BLaER1 (cell line): ENCODE data around the gene MANEAL.
"Not testable (repeated sequence)": the region's sequence is repeated elsewhere in the genome, so short reads cannot be mapped to it uniquely, and the experiment has no call there.

Experiments
- H3K27ac ChIP-seq: shearing (Covaris generic); formaldehyde crosslinking; 2 replicates; pipeline ENCODE4 v1.8.1; 2022
- H3K27me3 ChIP-seq: shearing (Covaris generic); formaldehyde crosslinking; 2 replicates; pipeline ENCODE4 v1.8.1; 2022
- H3K36me3 ChIP-seq: shearing (Covaris generic); formaldehyde crosslinking; 2 replicates; pipeline ENCODE4 v1.8.1; 2022
- H3K4me1 ChIP-seq: shearing (Covaris generic); formaldehyde crosslinking; 2 replicates; pipeline ENCODE4 v1.8.1; 2022
- H3K4me2 ChIP-seq: shearing (Covaris generic); formaldehyde crosslinking; 2 replicates; pipeline ENCODE4 v1.8.1; 2022
- H3K4me3 ChIP-seq: shearing (Covaris generic); formaldehyde crosslinking; 2 replicates; pipeline ENCODE4 v1.8.1; 2022
- H3K9ac ChIP-seq: shearing (Covaris generic); formaldehyde crosslinking; 2 replicates; pipeline ENCODE4 v1.8.1; 2022
- H3K9me3 ChIP-seq: shearing (Covaris generic); formaldehyde crosslinking; 2 replicates; pipeline ENCODE4 v1.8.1; 2022
- H4K20me1 ChIP-seq: shearing (Covaris generic); formaldehyde crosslinking; 2 replicates; pipeline ENCODE4 v1.8.1; 2022
- Cebpa-rat ChIP-seq: shearing (Covaris generic); IDR thresholded peaks from 2 replicates; pipeline ENCODE4 v1.8.1; 2022

The MANEAL gene

GRCh38 chr1:37761416-37762095 is 32.1 kb upstream of the MANEAL start:
- peaks cover 27% of the 10 kb centered on the region for H3K27me3 ChIP-seq
- no peaks in the 10 kb centered on the region for H3K36me3 ChIP-seq
- H3K27ac ChIP-seq: no peak overlapping the region
- H3K4me2 ChIP-seq: no peak overlapping the region
- H3K9me3 ChIP-seq: no peaks in the 10 kb centered on the region
- H3K9ac ChIP-seq: no peak overlapping the region
- H3K4me3 ChIP-seq: no peak overlapping the region
- H3K4me1 ChIP-seq: peaks cover 10% of the 10 kb centered on the region; the same call in 1 of the 2 replicates
- no peaks in the 10 kb centered on the region for H4K20me1 ChIP-seq
- no peak for TF ChIP-seq Cebpa-rat

DNA sequence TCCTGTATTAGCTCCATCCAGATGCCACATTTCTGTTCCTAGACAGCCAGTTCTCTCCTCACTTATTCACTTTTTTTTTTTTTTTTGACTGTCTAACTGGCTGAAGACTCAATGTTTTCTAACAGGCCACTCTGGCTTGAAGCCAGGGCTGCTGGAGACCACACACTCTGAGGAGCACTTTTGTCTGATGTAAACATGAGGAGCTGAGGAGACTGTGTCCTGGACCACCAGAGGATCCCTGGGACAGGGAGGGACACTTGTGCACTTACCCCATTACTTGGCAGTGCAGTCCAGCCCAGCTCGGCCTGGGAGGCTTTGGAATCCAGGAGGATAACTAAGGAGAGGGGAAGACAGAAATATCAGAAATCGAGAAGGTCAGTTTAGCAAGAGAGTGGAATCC is 31.1 kb upstream of the MANEAL start:
- Histone ChIP-seq H3K4me3 (no peak overlapping the region), H4K20me1 (no peaks in the 10 kb centered on the region), H3K27ac (no peak overlapping the region), H3K4me2 (no peak overlapping the region), H3K9me3 (no peaks in the 10 kb centered on the region), H3K4me1 (peaks cover 15% of the 10 kb centered on the region; the same call in 1 of the 2 replicates), H3K9ac (no peak overlapping the region), H3K36me3 (no peaks in the 10 kb centered on the region), H3K27me3 (peaks cover 37% of the 10 kb centered on the region)
- TF ChIP-seq Cebpa-rat: no peak

DNA sequence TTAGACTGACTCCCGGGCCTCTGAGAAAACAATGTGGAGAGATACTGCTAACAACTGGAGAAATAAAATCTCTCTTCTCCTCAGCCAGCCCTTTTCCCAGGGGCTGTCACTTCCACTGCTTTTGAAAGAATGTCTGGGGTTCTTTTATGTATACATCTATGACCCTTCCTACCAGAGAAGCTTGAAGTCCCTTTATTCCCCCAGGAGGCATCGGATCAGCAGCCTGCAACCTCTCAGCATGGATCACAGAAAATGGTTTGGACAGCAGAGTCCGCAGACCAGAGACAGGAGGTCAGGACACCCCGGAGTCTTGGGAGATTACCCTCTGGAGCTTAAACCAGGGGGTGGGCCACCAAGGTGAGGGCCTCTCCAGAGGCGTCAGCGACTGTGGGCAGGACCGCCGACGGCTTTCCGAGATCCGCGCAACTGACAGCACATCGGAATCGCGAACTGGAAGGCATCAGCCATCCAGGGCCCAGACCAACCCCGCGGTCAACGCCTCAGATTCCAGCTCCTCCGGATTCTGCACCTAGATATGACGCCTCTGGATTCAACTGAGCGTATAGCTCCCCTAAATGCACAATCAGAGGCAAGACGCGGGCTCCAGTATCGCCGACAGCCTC is 29.7 kb upstream of the MANEAL start:
- Histone ChIP-seq H3K9me3 (no peaks in the 10 kb centered on the region), H3K4me3 (no peak overlapping the region), H4K20me1 (no peaks in the 10 kb centered on the region), H3K36me3 (no peaks in the 10 kb centered on the region), H3K4me2 (no peak overlapping the region), H3K9ac (no peak overlapping the region), H3K27ac (no peak overlapping the region), H3K4me1 (peaks cover 15% of the 10 kb centered on the region; the same call in 1 of the 2 replicates), H3K27me3 (peaks cover 45% of the 10 kb centered on the region)
- TF ChIP-seq Cebpa-rat: no peak

GRCh38 chr1:37764414-37764825 is 29.2 kb upstream of the MANEAL start:
- Histone ChIP-seq H3K27ac (no peak overlapping the region), H3K4me2 (no peak overlapping the region), H4K20me1 (no peaks in the 10 kb centered on the region), H3K36me3 (no peaks in the 10 kb centered on the region), H3K9me3 (no peaks in the 10 kb centered on the region), H3K4me3 (no peak overlapping the region), H3K27me3 (peaks cover 50% of the 10 kb centered on the region), H3K4me1 (peaks cover 15% of the 10 kb centered on the region; the same call in 1 of the 2 replicates), H3K9ac (no peak overlapping the region)
- TF ChIP-seq Cebpa-rat: no peak

- H4K20me1 ChIP-seq: no peaks in the 10 kb centered on the region
- no peaks in the 10 kb centered on the region for H3K36me3 ChIP-seq
- no peak for TF ChIP-seq Cebpa-rat
- peaks cover 51% of the 10 kb centered on the region for H3K27me3 ChIP-seq
- H3K9me3 ChIP-seq: no peaks in the 10 kb centered on the region
- no peak within 1 kb of the TSS for H3K4me2 ChIP-seq
- no peak within 1 kb of the TSS for H3K27ac ChIP-seq
- peaks cover 15% of the 10 kb centered on the region; the same call in 1 of the 2 replicates for H3K4me1 ChIP-seq
- H3K4me3 ChIP-seq: no peak within 1 kb of the TSS
- no peak within 1 kb of the TSS for H3K9ac ChIP-seq
Observed at GRCh38 chr1:37764888-37765441, 28.7 kb upstream of the MANEAL start, which contains the start of gene EPHA10. Gene EPHA10, minus strand, starts transcription at chr1:37765120. Its CDS starts 54 bp downstream, at chr1:37765066.

- Histone ChIP-seq H3K9ac (no peak overlapping the region), H3K4me3 (no peak overlapping the region)
Observed at GRCh38 chr1:37765916-37766664, 27.6 kb upstream of the MANEAL start.

GRCh38 chr1:37767488-37767887 is 26.2 kb upstream of the MANEAL start:
- peaks cover 15% of the 10 kb centered on the region; the same call in 1 of the 2 replicates for H3K4me1 ChIP-seq
- peaks cover 51% of the 10 kb centered on the region for H3K27me3 ChIP-seq
- no peak overlapping the region for H3K4me2 ChIP-seq
- H3K27ac ChIP-seq: no peak overlapping the region
- H3K9ac ChIP-seq: no peak overlapping the region
- no peak overlapping the region for H3K4me3 ChIP-seq
- no peaks in the 10 kb centered on the region for H4K20me1 ChIP-seq
- H3K9me3 ChIP-seq: no peaks in the 10 kb centered on the region
- TF ChIP-seq Cebpa-rat: no peak
- no peaks in the 10 kb centered on the region for H3K36me3 ChIP-seq

More at GRCh38 chr1:37765916-37766664, 27.6 kb upstream of the MANEAL start:
- no peak for TF ChIP-seq Cebpa-rat
- Histone ChIP-seq H3K9me3 (no peaks in the 10 kb centered on the region), H3K27ac (no peak overlapping the region), H3K4me2 (no peak overlapping the region), H3K4me1 (peaks cover 15% of the 10 kb centered on the region; the same call in 1 of the 2 replicates), H4K20me1 (no peaks in the 10 kb centered on the region), H3K36me3 (no peaks in the 10 kb centered on the region), H3K27me3 (peaks cover 51% of the 10 kb centered on the region)

- H3K36me3 ChIP-seq, H3K27ac ChIP-seq, H3K9ac ChIP-seq, H3K9me3 ChIP-seq, H3K4me3 ChIP-seq, H3K4me2 ChIP-seq, H4K20me1 ChIP-seq: not testable (repeated sequence)
- peaks cover 24% of the 10 kb centered on the region for H3K4me1 ChIP-seq
- peaks cover 26% of the 10 kb centered on the region for H3K27me3 ChIP-seq
Observed at GRCh38 chr1:37771440-37771839, 22.2 kb upstream of the MANEAL start.

GRCh38 chr1:37776946-37777516 is 16.6 kb upstream of the MANEAL start:
- peak overlapping the region; percentile 68 for H3K4me2 ChIP-seq
- no peak overlapping the region for H3K9ac ChIP-seq

More at GRCh38 chr1:37776946-37777516, 16.6 kb upstream of the MANEAL start:
- Histone ChIP-seq H3K4me1 (peaks cover 42% of the 10 kb centered on the region), H3K27me3 (no peaks in the 10 kb centered on the region), H3K9me3 (no peaks in the 10 kb centered on the region), H3K36me3 (no peaks in the 10 kb centered on the region), H3K4me3 (no peak overlapping the region), H4K20me1 (no peaks in the 10 kb centered on the region), H3K27ac (peak overlapping the region; percentile 49)
- TF ChIP-seq Cebpa-rat: no peak
